Common myeloid progenitor, CD34-positive (primary cell): ENCODE measurements around the gene CFAP58.
A peak's percentile ranks its signal among the peaks of the same experiment; 100 is the strongest.

ENCODE experiments used
- CTCF ChIA-PET: fragments of 350-600 bp; sonication (Branson Sonifier 250); formaldehyde crosslinking; loops from one replicate; lab custom pipeline; 2021; ENCODE audit warnings: antibody characterized with exemption; lab: Charles Lee
- POLR2A ChIA-PET: fragments of 350-600 bp; sonication (Branson Sonifier 250); formaldehyde crosslinking; loops from one replicate; lab custom pipeline; 2021; ENCODE audit warnings: antibody characterized with exemption; lab: Charles Lee
- DNase-seq, 3 donors: peaks; one replicate each; pipeline versions ENCODE4 v3.0.0 to v3.0.0-alpha.2; 2013
- H3K27ac ChIP-seq, 2 experiments: 1 replicate in 1 of 2; 2 replicates in 1 of 2; pipeline ENCODE4 v1.7.0; 2013; ENCODE audit warnings: inconsistent platforms in 2 of 2, low read length in 2 of 2, mild to moderate bottlenecking in 2 of 2, low read depth in 1 of 2, moderate library complexity in 1 of 2; ENCODE audit not compliant: severe bottlenecking in 2 of 2, insufficient read depth in 1 of 2, poor library complexity in 1 of 2
- H3K27me3 ChIP-seq, 5 experiments: replicated peaks in 2 of 5; 1 replicate in 3 of 5; 2 replicates in 2 of 5; pipeline versions ENCODE4 v1.6.1 to v1.7.0; 2013; ENCODE audit warnings: low read length in 4 of 5, mild to moderate bottlenecking in 2 of 5, moderate library complexity in 2 of 5, inconsistent platforms in 1 of 5; ENCODE audit not compliant: insufficient read depth in 5 of 5, control insufficient read depth in 4 of 5
- H3K36me3 ChIP-seq, 4 experiments: 1 replicate in 2 of 4; 2 replicates in 2 of 4; pipeline versions ENCODE4 v1.6.1 to v1.7.0; 2013; ENCODE audit warnings: low read length in 3 of 4, control low read depth in 1 of 4, mild to moderate bottlenecking in 1 of 4; ENCODE audit not compliant: control insufficient read depth in 4 of 4, insufficient read depth in 4 of 4
- H3K4me1 ChIP-seq, 4 experiments: 1 replicate in 3 of 4; 2 replicates in 1 of 4; pipeline versions ENCODE4 v1.6.1 to v1.7.1; 2013; ENCODE audit warnings: low read length in 3 of 4, mild to moderate bottlenecking in 3 of 4, control low read depth in 1 of 4, inconsistent platforms in 1 of 4, moderate library complexity in 1 of 4; ENCODE audit not compliant: control insufficient read depth in 4 of 4, insufficient read depth in 4 of 4; ENCODE audit errors: control extremely low read depth in 1 of 4
- H3K4me3 ChIP-seq, 7 experiments: 1 replicate in 4 of 7; 2 replicates in 3 of 7; pipeline versions ENCODE4 v1.5.1 to v1.7.0; 2013; ENCODE audit warnings: mild to moderate bottlenecking in 7 of 7, low read length in 6 of 7, moderate library complexity in 6 of 7, inconsistent platforms in 2 of 7, low read depth in 2 of 7, control low read depth in 1 of 7; ENCODE audit not compliant: insufficient read depth in 4 of 7, control insufficient read depth in 1 of 7; ENCODE audit errors: extremely low read depth in 1 of 7
- H3K9me3 ChIP-seq, 5 experiments: 1 replicate in 4 of 5; 2 replicates in 1 of 5; pipeline versions ENCODE4 v1.6.1 to v1.7.1; 2013; ENCODE audit warnings: low read length in 4 of 5, mild to moderate bottlenecking in 2 of 5, inconsistent platforms in 1 of 5, low read depth in 1 of 5, moderate library complexity in 1 of 5; ENCODE audit not compliant: control insufficient read depth in 4 of 5, insufficient read depth in 2 of 5; ENCODE audit errors: control extremely low read depth in 1 of 5
- WGBS: methylation state at CpG from one replicate; pipeline ENCODE4 v1.1.5; 2013; ENCODE audit not compliant: insufficient coverage; 5-methylcytosine and 5-hydroxymethylcytosine counted together

The CFAP58 gene

DNA sequence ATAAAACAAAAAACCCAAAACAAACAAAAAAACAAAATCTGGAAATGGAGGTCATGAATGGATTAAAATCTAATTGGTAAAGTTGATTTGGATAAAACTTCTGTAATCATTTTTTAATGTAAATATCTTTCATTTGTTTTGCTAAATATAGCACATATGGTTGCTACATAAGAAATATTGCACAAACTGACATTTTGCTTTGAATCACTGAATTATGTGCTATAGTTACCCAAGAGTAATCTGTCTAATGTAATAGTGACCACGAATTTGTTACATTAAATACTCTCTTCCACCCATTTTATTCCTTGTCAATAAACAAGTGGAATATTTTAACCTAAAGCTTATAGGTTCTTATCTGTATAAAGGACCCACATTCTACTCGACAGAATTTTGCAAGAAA, 6.2 kb downstream of the CFAP58 start:
- Histone ChIP-seq H3K4me3 (no peak overlapping the region), H3K36me3 (no peaks in the 10 kb centered on the region), H3K27me3 (peaks cover 0 to 3% (median 2%) of the 10 kb centered on the region in 5 experiments), H3K9me3 (no peaks in the 10 kb centered on the region), H3K4me1 (no peaks in the 10 kb centered on the region), H3K27ac (no peak overlapping the region)
- 100% methylated on average over 1 of the region's 2 CpGs for WGBS
- ChIA-PET POLR2A (no interaction called here), CTCF (interaction anchor here (1.3 kb wide), 1 partner anchor 9 kb away, joined by 3 read pairs; no protein-coding TSS in a partner anchor)
- DNase-seq, result no peak

DNA sequence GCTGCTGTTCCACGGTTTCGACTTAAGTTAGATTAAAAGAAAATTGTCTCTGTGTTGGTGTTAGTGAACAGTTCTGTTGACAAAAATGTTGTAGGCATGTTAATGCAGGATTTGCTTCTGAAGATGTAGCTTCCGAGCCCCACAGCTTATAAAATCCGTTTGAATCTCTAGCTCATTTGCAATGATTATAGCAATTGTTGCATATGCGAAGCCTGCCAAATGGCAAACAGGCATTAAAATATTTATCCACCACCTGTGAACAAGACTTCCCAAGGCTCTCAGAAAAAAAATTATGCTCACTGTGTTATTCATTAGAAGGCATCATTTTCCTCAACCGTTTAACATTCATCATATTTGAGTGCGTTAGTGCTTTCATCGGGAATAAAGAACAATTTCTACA, 14.3 kb downstream of the CFAP58 start:
- WGBS, result 72% methylated on average over 3 of the region's 8 CpGs
- POLR2A ChIA-PET, result no interaction called here
- CTCF ChIA-PET, result interaction anchor here (1.1 kb wide), 1 partner anchor 31 kb away, joined by 4 read pairs; no protein-coding TSS in a partner anchor
- no peak for DNase-seq
- no peak overlapping the region for H3K27ac ChIP-seq
- H3K4me3 ChIP-seq, result no peak overlapping the region
- H3K9me3 ChIP-seq, result peaks cover 0 to 11% (median 2%) of the 10 kb centered on the region in 5 experiments
- peaks cover 0 to 5% (median 0%) of the 10 kb centered on the region in 5 experiments for H3K27me3 ChIP-seq
- no peaks in the 10 kb centered on the region for H3K36me3 ChIP-seq
- H3K4me1 ChIP-seq, result no peaks in the 10 kb centered on the region

DNA sequence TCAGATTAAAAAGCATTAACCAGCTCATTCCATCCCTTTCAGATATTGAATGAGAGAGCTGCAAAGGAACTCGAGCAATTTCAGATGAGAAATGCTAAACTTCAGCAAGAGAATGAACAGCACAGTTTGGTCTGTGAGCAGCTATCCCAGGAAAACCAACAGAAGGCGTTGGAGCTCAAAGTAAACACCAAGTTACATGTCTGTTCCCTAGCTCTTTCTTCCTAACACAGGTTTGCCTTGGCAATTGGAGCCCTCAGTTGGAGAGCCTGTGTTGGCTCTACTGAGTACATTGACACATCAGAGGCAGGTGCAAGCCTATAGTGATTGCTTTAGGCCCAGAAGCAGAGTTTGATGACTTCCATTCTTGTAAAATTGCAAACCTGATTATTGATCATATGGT, 14.7 kb downstream of the CFAP58 start:
- POLR2A ChIA-PET, result no interaction called here
- CTCF ChIA-PET, result interaction anchor here (1.1 kb wide), 1 partner anchor 31 kb away, joined by 4 read pairs; no protein-coding TSS in a partner anchor

DNA sequence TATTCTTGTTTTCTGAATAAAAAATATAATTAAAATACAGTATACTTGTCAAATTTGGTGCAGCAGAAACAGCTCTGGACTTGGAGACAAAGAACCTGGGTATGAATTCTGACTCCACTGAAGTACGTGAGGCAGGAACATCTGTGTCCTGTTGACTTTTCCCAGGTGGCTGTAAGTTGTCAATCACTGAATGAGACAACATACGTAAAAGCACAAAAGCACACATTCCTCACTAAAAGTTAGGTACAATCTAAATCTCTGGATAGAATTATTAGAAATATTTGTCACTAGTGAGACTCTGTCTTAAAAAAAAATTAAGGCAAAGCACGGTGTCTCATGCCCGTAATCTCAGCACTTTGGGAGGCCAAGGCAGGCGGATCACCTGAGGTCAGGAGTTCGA, 18.1 kb downstream of the CFAP58 start:
- peaks cover 0 to 11% (median 2%) of the 10 kb centered on the region in 5 experiments for H3K9me3 ChIP-seq
- no peak overlapping the region for H3K4me3 ChIP-seq
- ChIA-PET CTCF (interaction anchor here (1.2 kb wide), 1 partner anchor 9 kb away, joined by 3 read pairs; no protein-coding TSS in a partner anchor), POLR2A (no interaction called here)
- no peaks in the 10 kb centered on the region for H3K36me3 ChIP-seq
- H3K27ac ChIP-seq, result no peak overlapping the region
- H3K27me3 ChIP-seq, result peaks cover 0 to 2% (median 0%) of the 10 kb centered on the region in 5 experiments
- H3K4me1 ChIP-seq, result no peaks in the 10 kb centered on the region
- WGBS, result 90% methylated on average over 3 of the region's 6 CpGs
- peak in 1 of 3 donors; percentile 10 for DNase-seq

More for the DNA sequence above, 14.7 kb downstream of the CFAP58 start:
- no peak overlapping the region for H3K27ac ChIP-seq
- peaks cover 0 to 5% (median 0%) of the 10 kb centered on the region in 5 experiments for H3K27me3 ChIP-seq
- no peak overlapping the region for H3K4me3 ChIP-seq
- WGBS, result 83% methylated on average over 2 of the region's 2 CpGs
- no peak for DNase-seq
- no peaks in the 10 kb centered on the region for H3K36me3 ChIP-seq
- peaks cover 0 to 11% (median 2%) of the 10 kb centered on the region in 5 experiments for H3K9me3 ChIP-seq
- H3K4me1 ChIP-seq, result no peaks in the 10 kb centered on the region

DNA sequence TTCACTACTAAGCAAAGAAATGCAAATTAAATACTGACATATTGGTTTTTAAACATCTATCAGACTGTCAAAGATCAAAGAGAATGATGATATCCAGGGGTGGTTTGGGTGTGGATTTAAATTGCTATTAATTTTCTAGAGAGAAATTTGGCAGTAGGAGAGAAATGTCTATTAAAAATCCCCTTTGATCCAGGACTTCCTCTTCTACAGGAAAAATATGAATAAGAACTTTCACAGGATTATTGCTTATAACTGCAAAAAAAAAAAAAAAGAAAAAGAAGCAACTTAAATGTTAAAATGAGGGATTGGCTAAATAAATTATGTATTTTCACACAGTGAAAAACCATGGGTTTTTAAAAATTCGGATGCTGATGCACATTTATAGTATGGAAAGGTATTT, 21.0 kb downstream of the CFAP58 start:
- POLR2A ChIA-PET, result no interaction called here
- no peak for DNase-seq
- Histone ChIP-seq H3K27me3 (no peaks in the 10 kb centered on the region), H3K4me1 (no peaks in the 10 kb centered on the region), H3K27ac (no peak overlapping the region), H3K36me3 (no peaks in the 10 kb centered on the region), H3K9me3 (peaks cover 0 to 11% (median 2%) of the 10 kb centered on the region in 5 experiments), H3K4me3 (no peak overlapping the region)
- CTCF ChIA-PET, result interaction anchor here (0.8 to 1.0 kb wide), 2 partner anchors 13 to 33 kb away, joined by 3 read pairs; no protein-coding TSS in a partner anchor
- no CpG with 5 or more reads among the region's 1 CpG for WGBS

DNA sequence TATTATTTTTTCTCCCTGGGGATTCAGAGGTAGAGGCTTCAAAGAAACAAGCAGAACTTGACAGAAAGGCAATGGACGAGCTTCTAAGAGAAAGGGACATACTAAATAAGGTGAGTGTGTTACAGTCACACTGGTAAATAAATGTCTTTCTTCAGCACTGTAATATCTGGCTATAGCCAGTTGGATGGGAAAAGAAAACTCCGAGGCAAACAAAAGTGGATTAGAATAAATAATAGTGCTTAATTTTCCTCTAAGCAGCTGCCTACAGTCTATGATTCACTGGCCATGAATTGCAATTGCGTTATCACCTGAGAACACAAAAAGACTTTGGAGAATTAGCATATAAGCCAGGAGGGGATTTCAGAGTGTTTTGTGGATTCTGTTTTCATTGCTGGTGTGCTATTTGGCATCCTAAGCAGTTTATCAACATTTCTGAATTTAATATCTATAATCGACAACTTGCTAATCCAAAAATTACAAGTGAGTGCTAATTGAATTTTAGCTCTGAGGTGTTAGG, 23.2 kb downstream of the CFAP58 start:
- Histone ChIP-seq H3K4me1 (no peaks in the 10 kb centered on the region), H3K27ac (no peak overlapping the region), H3K36me3 (no peaks in the 10 kb centered on the region), H3K9me3 (peaks cover 0 to 1% (median 0%) of the 10 kb centered on the region in 5 experiments), H3K27me3 (no peaks in the 10 kb centered on the region), H3K4me3 (no peak overlapping the region)
- DNase-seq, result no peak
- ChIA-PET POLR2A (no interaction called here), CTCF (no interaction called here)
- WGBS, result 86% methylated on average over 1 of the region's 4 CpGs

DNA sequence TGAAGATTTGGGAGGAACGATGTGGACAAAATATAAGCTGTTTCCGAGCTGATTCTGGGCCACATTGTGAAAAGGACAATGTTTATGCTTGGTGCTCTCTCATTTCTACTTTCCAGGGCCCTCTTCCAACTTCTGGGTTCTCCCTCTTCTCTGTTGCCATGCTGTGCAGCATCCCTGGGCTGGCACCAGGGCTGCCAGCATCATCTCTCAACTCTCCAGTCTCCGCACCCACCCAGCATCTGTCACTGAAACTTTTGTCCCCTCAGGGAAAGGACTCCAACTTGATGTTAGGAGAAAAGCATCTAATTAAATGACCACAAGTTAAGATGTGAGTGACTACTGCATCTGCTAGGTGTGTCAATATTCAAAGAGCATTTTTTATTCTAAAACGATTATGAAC, 26.7 kb downstream of the CFAP58 start:
- ChIA-PET POLR2A (no interaction called here), CTCF (interaction anchor here (1.2 to 1.6 kb wide), 2 partner anchors 9 to 88 kb away, joined by 3 read pairs; no protein-coding TSS in a partner anchor)
- 100% methylated on average over 2 of the region's 4 CpGs for WGBS
- Histone ChIP-seq H3K4me1 (no peaks in the 10 kb centered on the region), H3K27me3 (peaks cover 0 to 1% (median 0%) of the 10 kb centered on the region in 5 experiments), H3K27ac (no peak overlapping the region), H3K4me3 (no peak overlapping the region), H3K36me3 (no peaks in the 10 kb centered on the region), H3K9me3 (no peaks in the 10 kb centered on the region)
- DNase-seq, result no peak
